Fibroblast of peridontal ligament (primary cell): ENCODE data around the gene TMEM132D.
"Not testable (repeated sequence)": the region's sequence is repeated elsewhere in the genome, so short reads cannot be mapped to it uniquely, and the experiment has no call there.

Source experiments
- DNase-seq: peaks from one replicate; pipeline ENCODE4 v3.0.0-alpha.2; 2010; ENCODE audit errors: extremely low read depth

TMEM132D gene

GRCh38 chr12:129589503-129589902, 314.3 kb downstream of the TMEM132D start:
- DNase-seq, result no peak

- DNase-seq, result no peak
Measured at GRCh38 chr12:129588142-129588541, 315.7 kb downstream of the TMEM132D start.

DNA sequence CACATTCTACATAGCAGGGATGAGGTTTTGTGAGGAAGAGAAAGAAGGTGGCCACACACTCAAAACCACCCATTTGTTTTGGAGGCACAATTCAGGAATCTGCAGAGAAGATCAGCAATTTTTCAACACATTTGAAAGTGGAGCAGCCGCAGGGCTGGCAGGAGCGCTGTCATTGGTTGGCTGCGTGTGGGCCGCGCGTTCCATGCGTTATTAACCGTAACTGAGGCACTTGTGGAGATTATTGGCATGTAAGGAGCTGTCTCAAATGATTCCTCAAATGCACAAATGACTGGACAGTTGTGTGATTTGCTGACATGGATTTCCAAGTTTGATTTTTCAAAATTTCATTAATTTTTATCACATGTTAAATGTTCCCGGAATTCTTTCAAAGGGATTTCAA, 318.5 kb downstream of the TMEM132D start:
- no peak for DNase-seq

DNA sequence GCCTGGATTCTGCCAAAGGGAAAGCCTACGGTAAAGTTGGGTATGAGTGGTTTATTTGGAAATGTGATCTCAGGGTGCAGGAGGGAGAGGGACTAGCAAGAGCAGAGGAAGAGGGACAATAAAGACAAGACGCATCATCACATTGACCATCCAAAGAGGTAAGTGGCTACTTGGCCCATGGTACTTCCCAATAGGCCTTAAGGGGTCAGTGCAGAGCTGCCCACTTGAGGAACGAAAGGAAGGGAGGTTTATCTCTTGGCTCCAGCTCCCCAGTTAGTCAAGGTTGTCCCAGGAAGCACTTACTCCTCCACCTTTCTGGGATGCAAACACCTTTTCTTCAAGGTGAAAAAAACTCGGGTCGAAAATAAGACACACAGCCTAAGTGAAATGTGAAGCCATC, 323.9 kb downstream of the TMEM132D start:
- no peak for DNase-seq

GRCh38 chr12:129571901-129572494, 331.8 kb downstream of the TMEM132D start:
- DNase-seq, result no peak

- DNase-seq, result no peak
Measured at GRCh38 chr12:129570796-129571400, 332.9 kb downstream of the TMEM132D start.

DNA sequence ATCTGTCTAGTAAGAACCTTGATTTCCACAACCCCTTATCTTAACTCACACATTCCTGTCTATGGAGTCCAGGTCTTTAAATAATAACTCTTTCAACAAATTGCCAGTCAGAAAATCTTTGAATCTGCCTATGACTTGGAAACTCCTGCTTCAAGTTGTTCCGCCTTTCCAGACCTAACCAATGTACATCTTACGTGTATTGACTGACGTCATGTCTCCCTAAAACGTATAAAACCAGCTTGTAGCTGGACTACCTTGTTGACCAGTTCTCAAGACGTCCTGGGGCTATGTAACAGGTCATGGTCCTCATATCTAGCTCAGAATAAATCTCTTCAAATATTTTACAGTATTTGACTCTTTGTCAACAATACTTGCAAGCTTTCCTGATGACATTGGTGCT, 337.0 kb downstream of the TMEM132D start:
- no peak for DNase-seq

DNA sequence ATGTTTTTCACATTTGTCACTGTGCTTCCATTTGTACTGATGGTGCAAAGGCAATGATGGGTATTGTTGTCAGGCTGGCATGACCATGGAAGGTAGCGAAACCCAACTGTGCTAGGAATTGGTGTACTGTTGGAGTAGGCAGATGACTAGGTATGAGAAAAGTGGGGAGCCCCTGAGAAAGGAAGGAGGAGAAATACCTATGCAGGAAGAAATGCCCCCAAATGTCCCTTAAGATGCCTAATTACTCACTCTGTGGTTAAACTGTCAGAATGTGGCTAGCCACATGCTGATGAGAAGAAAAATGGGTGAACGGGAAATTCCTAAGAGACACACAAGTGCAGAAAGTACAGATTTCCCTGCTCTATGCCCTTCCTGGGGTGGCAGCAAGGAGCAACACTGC, 339.1 kb downstream of the TMEM132D start:
- DNase-seq, result no peak

GRCh38 chr12:129563266-129563665, 340.6 kb downstream of the TMEM132D start:
- no peak for DNase-seq

DNA sequence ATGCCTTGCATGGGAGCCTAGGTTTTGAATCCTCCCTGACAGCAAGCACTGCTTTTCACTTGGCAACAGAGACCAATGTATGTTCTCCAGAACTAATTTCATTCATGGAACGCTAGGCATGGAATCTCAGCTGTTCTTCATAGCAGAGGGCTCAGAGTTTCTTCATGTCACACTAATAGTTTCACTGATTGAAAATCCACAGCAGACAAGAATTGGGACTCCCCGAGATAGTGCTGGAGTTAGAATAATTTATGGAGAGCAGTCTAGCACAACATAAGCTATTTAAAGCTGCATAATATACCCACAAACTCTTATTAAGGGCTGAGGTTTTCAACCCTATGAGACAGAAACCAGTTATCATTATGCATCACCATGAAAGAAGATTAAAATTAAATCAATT, 342.5 kb downstream of the TMEM132D start:
- no peak for DNase-seq

GRCh38 chr12:129559776-129560175, 344.0 kb downstream of the TMEM132D start:
- DNase-seq, result no peak

DNA sequence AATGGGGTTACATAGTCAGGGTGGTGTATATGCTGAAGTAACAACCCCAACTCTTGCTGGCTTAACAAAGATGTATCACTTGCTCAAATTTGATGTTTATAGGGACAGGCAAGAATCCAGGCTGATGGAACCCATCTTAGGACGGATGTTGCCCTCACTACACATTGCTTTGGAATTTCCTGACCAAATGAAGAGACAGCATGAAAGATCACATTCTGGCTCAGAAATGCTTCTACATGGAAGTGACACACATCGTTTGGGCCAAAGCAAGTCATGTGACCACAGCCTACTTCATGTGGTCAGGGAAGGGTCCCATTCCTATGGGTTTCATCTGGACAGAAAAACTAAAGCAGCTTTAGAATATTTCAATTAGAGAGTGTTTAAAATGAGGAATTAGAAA, 345.8 kb downstream of the TMEM132D start:
- DNase-seq, result no peak

DNA sequence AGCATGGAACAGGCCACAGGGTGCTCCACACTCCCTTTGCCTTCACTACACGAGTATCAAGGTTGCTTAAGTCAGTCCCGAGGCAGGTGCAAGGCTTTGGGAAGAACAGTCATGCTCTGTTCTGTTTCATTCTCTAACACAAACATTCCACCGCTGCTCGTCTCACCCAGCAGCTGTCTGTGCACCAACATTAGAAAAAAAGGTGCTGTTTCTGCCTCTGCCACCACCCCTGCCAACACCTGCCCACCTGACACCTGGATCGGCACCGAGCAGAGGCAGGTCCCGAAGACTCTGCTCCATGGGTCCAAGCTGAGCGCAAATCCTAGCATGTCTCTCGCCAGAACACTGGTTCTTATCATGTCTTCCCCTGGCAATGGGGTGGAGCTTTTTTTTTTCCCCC, 347.7 kb downstream of the TMEM132D start:
- DNase-seq, result no peak

GRCh38 chr12:129552996-129553750, 350.7 kb downstream of the TMEM132D start:
- no peak for DNase-seq

- no peak for DNase-seq
Measured at GRCh38 chr12:129551441-129551840, 352.4 kb downstream of the TMEM132D start.

- DNase-seq, result no peak
Measured at GRCh38 chr12:129550353-129550752, 353.5 kb downstream of the TMEM132D start.

DNA sequence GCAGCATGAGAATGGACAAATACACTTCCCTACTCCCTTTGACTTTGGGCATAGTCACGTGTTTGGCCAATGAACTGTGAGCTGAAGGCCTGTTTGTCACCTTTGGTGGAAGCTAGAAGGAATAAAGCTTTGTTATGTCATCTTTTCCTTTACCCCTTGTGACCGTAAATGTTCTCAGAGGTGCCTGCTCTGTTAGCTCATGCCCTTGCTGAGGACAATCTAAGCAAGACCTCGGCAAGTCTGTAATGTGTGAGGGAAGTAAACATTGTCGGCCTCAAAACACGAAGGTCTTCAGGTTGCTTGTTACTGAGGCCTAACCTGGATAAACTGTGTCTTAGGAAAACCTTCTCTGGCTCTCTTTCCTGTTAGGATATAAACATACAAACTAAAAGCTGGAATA, 354.2 kb downstream of the TMEM132D start:
- DNase-seq, result no peak

DNA sequence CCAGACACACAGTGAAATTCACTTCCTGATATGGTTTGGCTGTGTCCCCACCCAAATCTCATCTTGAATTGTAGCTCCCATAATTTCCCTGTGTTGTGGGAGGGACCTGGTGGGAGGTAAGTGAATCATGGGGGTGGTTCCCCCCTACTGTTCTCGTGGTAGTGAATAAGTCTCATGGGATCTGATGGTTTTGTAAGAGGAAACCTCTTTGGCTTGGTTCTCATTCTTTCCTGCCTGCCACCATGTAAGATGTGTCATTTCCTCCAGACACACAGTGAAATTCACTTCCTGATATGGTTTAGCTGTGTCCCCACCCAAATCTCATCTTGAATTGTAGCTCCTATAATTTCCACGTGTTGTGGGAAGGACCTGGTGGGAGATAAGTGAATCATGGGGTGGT, 354.8 kb downstream of the TMEM132D start:
- not testable (repeated sequence) for DNase-seq

DNA sequence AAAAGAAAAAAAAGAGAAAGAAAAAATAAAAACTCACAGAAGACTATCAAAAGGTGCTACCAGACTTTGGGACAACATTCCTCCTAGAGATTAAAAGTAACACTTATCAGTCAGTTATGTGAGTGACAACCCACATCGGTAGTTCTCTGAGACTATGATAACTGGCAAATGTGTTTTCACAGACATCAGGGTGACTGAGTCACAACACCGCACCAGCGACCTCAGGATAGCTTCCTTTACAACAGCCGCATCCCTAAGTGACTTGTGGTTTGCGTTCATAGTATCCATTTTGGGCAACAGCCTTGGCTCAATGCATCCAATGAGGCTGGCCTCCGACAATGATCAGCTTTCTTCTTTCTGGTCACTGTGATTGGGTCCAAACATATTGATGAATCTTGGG, 359.1 kb downstream of the TMEM132D start:
- no peak for DNase-seq

GRCh38 chr12:129540954-129541353, 362.9 kb downstream of the TMEM132D start:
- DNase-seq, result no peak

- DNase-seq, result no peak
Measured at GRCh38 chr12:129540249-129540648, 363.6 kb downstream of the TMEM132D start.

DNA sequence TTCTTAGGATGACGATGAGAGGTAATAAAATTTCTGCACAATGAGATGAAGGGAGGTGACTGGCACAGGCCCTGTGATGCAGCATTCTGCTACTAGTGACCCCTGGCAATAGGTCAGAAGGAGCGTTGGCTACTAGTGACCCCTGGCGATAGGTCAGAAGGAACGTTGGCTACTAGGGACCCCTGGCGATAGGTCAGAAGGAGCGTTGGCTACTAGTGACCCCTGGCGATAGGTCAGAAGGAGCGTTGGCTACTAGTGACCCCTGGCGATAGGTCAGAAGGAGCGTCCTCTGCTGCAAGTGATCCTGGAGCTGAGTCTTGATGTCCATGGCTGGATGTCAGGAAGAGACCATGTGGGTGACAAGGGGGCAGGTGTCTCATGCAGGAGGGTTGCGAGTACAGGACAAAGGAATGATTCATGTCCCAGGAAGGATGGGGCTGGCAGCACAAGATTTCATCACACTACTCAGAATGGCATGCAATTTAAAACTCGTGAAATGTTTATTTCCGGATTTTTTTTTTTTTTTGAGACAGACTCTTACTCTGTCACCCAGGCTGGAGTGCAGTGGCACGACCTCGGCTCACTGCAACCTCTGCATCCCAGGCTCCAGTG, 365.0 kb downstream of the TMEM132D start:
- DNase-seq, result not testable (repeated sequence)

GRCh38 chr12:129538137-129538536, 365.7 kb downstream of the TMEM132D start:
- DNase-seq, result no peak
